Rectal smooth muscle tissue (tissue), 1 donor: ENCODE measurements around the gene PARS2.

Experiments used
- H3K27ac ChIP-seq: one replicate; pipeline ENCODE4 v1.7.0; 2013; ENCODE audit warnings: low read depth, low read length, inconsistent platforms
- H3K27me3 ChIP-seq: one replicate; pipeline ENCODE4 v1.7.0; 2013; ENCODE audit warnings: low read length; ENCODE audit not compliant: control insufficient read depth, insufficient read depth
- H3K36me3 ChIP-seq: one replicate; pipeline ENCODE4 v1.7.0; 2013; ENCODE audit warnings: low read length; ENCODE audit not compliant: control insufficient read depth, insufficient read depth
- H3K4me1 ChIP-seq: one replicate; pipeline ENCODE4 v1.7.0; 2013; ENCODE audit warnings: low read length; ENCODE audit not compliant: control insufficient read depth, insufficient read depth
- H3K4me3 ChIP-seq: one replicate; pipeline ENCODE4 v1.7.0; 2013; ENCODE audit warnings: low read length
- H3K9ac ChIP-seq: one replicate; pipeline ENCODE4 v1.7.0; 2013; ENCODE audit warnings: low read length

The PARS2 gene

GRCh38 chr1:54708385-54708784 lies 55.9 kb downstream of the PARS2 start:
- Histone ChIP-seq H3K4me1 (no peaks in the 10 kb centered on the region), H3K4me3 (no peak overlapping the region), H3K27me3 (no peaks in the 10 kb centered on the region), H3K9ac (no peak overlapping the region), H3K27ac (no peak overlapping the region), H3K36me3 (no peaks in the 10 kb centered on the region)
